SU-DHL-6 (cell line): ENCODE data around the gene USP31.

Experiments
- H2AFZ ChIP-seq: fragments of 200-600 bp; sonication (generic); 2 replicates; pipeline ENCODE4 v1.6.1; 2014; ENCODE audit warnings: low read depth, mild to moderate bottlenecking, moderate library complexity, mixed read lengths, antibody characterized with exemption, low read length; ENCODE audit not compliant: severe bottlenecking
- H3F3A ChIP-seq: fragments of 200-600 bp; shearing (Covaris generic); 2 replicates; pipeline ENCODE4 v1.6.0; 2016; ENCODE audit warnings: antibody characterized with exemption, mild to moderate bottlenecking; ENCODE audit not compliant: insufficient read depth
- H3K27ac ChIP-seq: fragments of 200-600 bp; sonication (generic); 2 replicates; pipeline ENCODE4 v1.5.1; 2016; ENCODE audit warnings: low read depth, mild to moderate bottlenecking, low read length, moderate library complexity, mixed read lengths
- H3K27me3 ChIP-seq: fragments of 200-600 bp; sonication (generic), shearing (Covaris generic); 2 replicates; pipeline ENCODE4 v1.6.0; 2014; ENCODE audit warnings: mild to moderate bottlenecking, low read length
- H3K36me3 ChIP-seq: fragments of 200-600 bp; sonication (generic); 2 replicates; pipeline ENCODE4 v1.6.1; 2014; ENCODE audit warnings: mild to moderate bottlenecking, low read length, mixed read lengths
- H3K4me2 ChIP-seq: fragments of 300-600, 200-600 bp; shearing (Covaris generic), sonication (generic); 2 replicates; pipeline ENCODE4 v1.6.0; 2014; ENCODE audit warnings: low read length, low read depth, mild to moderate bottlenecking; ENCODE audit not compliant: poor library complexity, severe bottlenecking
- H3K4me3 ChIP-seq: fragments of 200-600 bp; sonication (generic); 2 replicates; pipeline ENCODE4 v1.5.1; 2014; ENCODE audit warnings: antibody characterized with exemption, low read length, mild to moderate bottlenecking, mixed read lengths; ENCODE audit not compliant: insufficient read depth, poor library complexity, severe bottlenecking
- H3K79me2 ChIP-seq: fragments of 200-600 bp; sonication (generic); 2 replicates; pipeline ENCODE4 v1.6.1; 2014; ENCODE audit warnings: mild to moderate bottlenecking, low read length, moderate library complexity; ENCODE audit not compliant: insufficient read depth
- H3K9ac ChIP-seq: fragments of 200-600 bp; sonication (generic); 2 replicates; pipeline ENCODE4 v1.7.0; 2014; ENCODE audit warnings: mild to moderate bottlenecking, low read length
- H3K9me2 ChIP-seq: fragments of 200-600 bp; sonication (generic); replicated peaks from 2 replicates; pipeline ENCODE4 v1.6.1; 2014; ENCODE audit warnings: low read length; ENCODE audit not compliant: insufficient read depth
- H3K9me3 ChIP-seq: fragments of 200-600 bp; sonication (generic); 2 replicates; pipeline ENCODE4 v1.6.1; 2014; ENCODE audit warnings: low read length, mixed read lengths; ENCODE audit not compliant: insufficient read depth
- H4K20me1 ChIP-seq: fragments of 200-600 bp; sonication (generic); 2 replicates; pipeline ENCODE4 v1.6.1; 2014; ENCODE audit warnings: low read depth, mild to moderate bottlenecking, antibody characterized with exemption, low read length, moderate library complexity, mixed read lengths
- CTCF ChIP-seq: fragments of 200-600 bp; sonication (generic); IDR thresholded peaks from one replicate; pipeline ENCODE4 v1.5.1; 2017; ENCODE audit warnings: antibody characterized with exemption, mild to moderate bottlenecking, low read length, moderate library complexity; ENCODE audit not compliant: insufficient read depth, poor library complexity, severe bottlenecking
- EZH2phosphoT487 ChIP-seq: fragments of 200-600 bp; sonication (generic), shearing (Covaris generic); conservative IDR thresholded peaks from 2 replicates; pipeline ENCODE4 v1.6.1; 2018; ENCODE audit warnings: mild to moderate bottlenecking, antibody characterized with exemption, low read length, moderate library complexity, mixed read lengths

The USP31 gene

DNA sequence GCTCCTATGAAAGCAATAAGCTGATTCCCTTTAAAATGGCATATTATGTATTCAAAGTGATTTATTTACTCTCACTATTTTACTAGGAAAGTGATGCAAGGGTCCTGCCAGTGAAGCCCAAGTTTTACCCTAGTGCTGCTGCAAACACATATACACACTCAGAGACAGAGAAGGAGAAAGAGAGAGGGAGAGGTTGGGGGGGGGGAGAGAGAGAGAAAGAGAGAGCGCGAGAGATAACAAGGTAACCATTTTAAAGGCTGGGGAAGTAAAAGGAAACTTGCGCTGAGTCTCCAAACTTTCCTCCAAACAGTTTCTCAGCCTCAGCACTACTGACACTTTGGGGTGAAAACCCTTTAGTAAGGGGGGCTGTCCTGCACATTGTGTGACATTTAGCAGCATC is 5.9 kb downstream of the USP31 start:
- Histone ChIP-seq H2AFZ (no peak overlapping the region), H3F3A (no peaks in the 10 kb centered on the region), H3K27ac (no peak overlapping the region), H3K9me3 (no peaks in the 10 kb centered on the region), H3K9ac (no peak overlapping the region), H3K27me3 (no peaks in the 10 kb centered on the region), H3K79me2 (peaks cover 74% of the 10 kb centered on the region), H3K4me2 (no peak overlapping the region), H3K36me3 (no peaks in the 10 kb centered on the region), H3K9me2 (no peaks in the 10 kb centered on the region), H4K20me1 (no peaks in the 10 kb centered on the region; the same call in 1 of the 2 replicates), H3K4me3 (no peak overlapping the region)
- no peak for TF ChIP-seq EZH2phosphoT487
- TF ChIP-seq CTCF: no peak

- Histone ChIP-seq H3K9me2 (no peaks in the 10 kb centered on the region), H3F3A (no peaks in the 10 kb centered on the region), H3K4me3 (no peak overlapping the region), H3K9ac (no peak overlapping the region), H2AFZ (no peak overlapping the region), H3K9me3 (no peaks in the 10 kb centered on the region), H4K20me1 (peaks cover 2% of the 10 kb centered on the region; the same call in 1 of the 2 replicates), H3K79me2 (peaks cover 64% of the 10 kb centered on the region), H3K27ac (no peak overlapping the region), H3K27me3 (no peaks in the 10 kb centered on the region), H3K36me3 (0 out of 2 replicates have a peak, but pooled peaks cover under 1% of the 10 kb centered on the region), H3K4me2 (no peak overlapping the region)
- no peak for TF ChIP-seq CTCF
Measured at GRCh38 chr16:23141959-23142740, 7.1 kb downstream of the USP31 start.

- H3F3A ChIP-seq: no peaks in the 10 kb centered on the region
- H2AFZ ChIP-seq: no peak overlapping the region
- H3K27me3 ChIP-seq: no peaks in the 10 kb centered on the region
- H3K4me3 ChIP-seq: no peak overlapping the region
- no peak overlapping the region for H3K27ac ChIP-seq
- H4K20me1 ChIP-seq: peaks cover 4% of the 10 kb centered on the region; the same call in 1 of the 2 replicates
- 0 out of 2 replicates have a peak, but pooled peaks cover 2% of the 10 kb centered on the region for H3K36me3 ChIP-seq
- peaks cover 65% of the 10 kb centered on the region for H3K79me2 ChIP-seq
- no peaks in the 10 kb centered on the region for H3K9me2 ChIP-seq
- no peak overlapping the region for H3K9ac ChIP-seq
- TF ChIP-seq CTCF (no peak), EZH2phosphoT487 (no peak)
- no peaks in the 10 kb centered on the region for H3K9me3 ChIP-seq
- no peak overlapping the region for H3K4me2 ChIP-seq
Measured at GRCh38 chr16:23141500-23141899, 7.8 kb downstream of the USP31 start.
